DND-41 (cell line): ENCODE data around the gene RASL11B.
A peak's percentile ranks its signal among the peaks of the same experiment; 100 is the strongest.
"Not testable (repeated sequence)": the region's sequence is repeated elsewhere in the genome, so short reads cannot be mapped to it uniquely, and the experiment has no call there.

Source experiments
- ATAC-seq: fragments of 200-7000 bp; cut with Tn5 transposase; 3 replicates; pipeline ENCODE4 v1.9.1; 2021; ENCODE audit warnings: low read depth; ENCODE audit not compliant: insufficient read depth
- DNase-seq: peaks from one replicate; pipeline ENCODE4 v3.0.0-alpha.2; 2020
- H2AFZ ChIP-seq: 2 replicates; pipeline ENCODE4 v1.6.0; 2012; ENCODE audit warnings: low read depth, low read length
- H3K27ac ChIP-seq: 2 replicates; pipeline ENCODE4 v1.5.1; 2012; ENCODE audit warnings: low read length, inconsistent platforms
- H3K27me3 ChIP-seq: fragments of 200-600 bp; sonication (generic); 2 replicates; pipeline ENCODE4 v1.6.0; 2012; ENCODE audit warnings: low read length, mild to moderate bottlenecking, inconsistent platforms; ENCODE audit not compliant: insufficient read depth, poor library complexity
- H3K36me3 ChIP-seq: 2 replicates; pipeline ENCODE4 v1.5.1; 2012; ENCODE audit warnings: low read length, inconsistent platforms; ENCODE audit not compliant: insufficient read depth
- H3K4me1 ChIP-seq: 2 replicates; pipeline ENCODE4 v1.5.1; 2012; ENCODE audit warnings: mild to moderate bottlenecking, low read length; ENCODE audit not compliant: insufficient read depth
- H3K4me2 ChIP-seq: 2 replicates; pipeline ENCODE4 v1.6.0; 2012; ENCODE audit warnings: mild to moderate bottlenecking, moderate library complexity, low read length, inconsistent platforms; ENCODE audit not compliant: insufficient read depth
- H3K4me3 ChIP-seq, 2 experiments: fragments of 200-600 bp in 1 of 2; shearing (Covaris generic) in 1 of 2; 2 replicates each; pipeline ENCODE4 v1.5.1; 2012 to 2016; ENCODE audit warnings: inconsistent platforms in 2 of 2, low read length in 2 of 2, mild to moderate bottlenecking in 2 of 2, low read depth in 1 of 2, moderate library complexity in 1 of 2
- H3K79me2 ChIP-seq: 2 replicates; pipeline ENCODE4 v1.6.0; 2012; ENCODE audit warnings: low read length, inconsistent platforms; ENCODE audit not compliant: insufficient read depth
- H3K9ac ChIP-seq: 2 replicates; pipeline ENCODE4 v1.6.0; 2012; ENCODE audit warnings: low read depth, mild to moderate bottlenecking, inconsistent platforms, low read length, moderate library complexity
- H3K9me3 ChIP-seq: 2 replicates; pipeline ENCODE4 v1.5.1; 2012; ENCODE audit warnings: low read length, moderate library complexity, mild to moderate bottlenecking, inconsistent platforms; ENCODE audit not compliant: insufficient read depth, severe bottlenecking
- H4K20me1 ChIP-seq: 2 replicates; pipeline ENCODE4 v1.6.0; 2012; ENCODE audit warnings: low read length; ENCODE audit not compliant: insufficient read depth
- CTCF ChIP-seq: IDR thresholded peaks from 2 replicates; pipeline ENCODE4 v1.5.1; 2012; ENCODE audit warnings: borderline replicate concordance, low read length, moderate library complexity, mild to moderate bottlenecking; ENCODE audit not compliant: poor library complexity, severe bottlenecking; ENCODE audit errors: extremely low read depth
- EZH2 ChIP-seq: IDR thresholded peaks from 3 replicates; pipeline ENCODE4 v1.6.1; 2012; ENCODE audit warnings: borderline replicate concordance, low read depth, mild to moderate bottlenecking, moderate library complexity, low read length, inconsistent platforms; ENCODE audit not compliant: severe bottlenecking

RASL11B gene

GRCh38 chr4:52824603-52825459 lies 37.3 kb upstream of the RASL11B start:
- TF ChIP-seq CTCF (no peak), EZH2 (no peak)
- H3K27ac ChIP-seq: no peak overlapping the region
- no peak overlapping the region for H3K4me2 ChIP-seq
- H3K4me3 ChIP-seq: no peak overlapping the region
- no peaks in the 10 kb centered on the region for H4K20me1 ChIP-seq
- H3K36me3 ChIP-seq: no peaks in the 10 kb centered on the region
- H3K79me2 ChIP-seq: no peaks in the 10 kb centered on the region
- H3K9ac ChIP-seq: no peak overlapping the region
- H3K9me3 ChIP-seq: no peaks in the 10 kb centered on the region
- peaks cover 17% of the 10 kb centered on the region for H3K4me1 ChIP-seq
- no peaks in the 10 kb centered on the region for H3K27me3 ChIP-seq
- no peak overlapping the region for H2AFZ ChIP-seq
- ATAC-seq: peak; percentile 27
- DNase-seq: no peak

- H2AFZ ChIP-seq: no peak overlapping the region
- no peak overlapping the region for H3K4me2 ChIP-seq
- peak; percentile 95 for ATAC-seq
Measured at GRCh38 chr4:52825460-52826090, 36.5 kb upstream of the RASL11B start.

DNA sequence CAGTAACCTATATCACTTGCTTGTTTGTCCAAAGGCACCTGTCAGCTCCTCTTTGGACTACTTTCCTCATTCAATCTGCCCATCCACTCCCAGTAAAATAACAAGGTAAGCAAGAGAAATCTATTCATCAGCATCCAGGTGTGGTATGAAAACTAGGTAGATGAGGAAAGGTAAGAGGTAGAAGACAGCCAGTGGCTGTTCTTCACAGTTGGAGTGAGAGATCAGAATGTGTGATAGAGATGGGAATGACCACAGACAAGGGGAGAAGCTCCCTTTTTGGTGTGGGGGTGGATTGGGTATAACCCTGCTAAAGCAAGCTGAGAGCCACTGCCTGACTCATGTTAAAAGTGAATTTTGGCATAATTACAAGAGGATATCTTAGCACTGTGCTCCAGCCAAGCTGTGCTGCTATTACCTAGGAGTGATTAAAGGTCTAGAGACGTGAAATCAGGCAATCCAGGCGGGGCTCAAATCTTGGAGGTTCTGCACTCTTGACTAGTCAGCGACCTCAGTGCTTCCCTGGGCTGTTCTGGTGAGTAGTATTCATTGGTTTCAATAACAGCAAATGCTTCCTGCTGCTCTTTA lies 28.1 kb upstream of the RASL11B start:
- H3K4me2 ChIP-seq: no peak overlapping the region
- no peak for TF ChIP-seq CTCF
- H3K4me1 ChIP-seq: no peaks in the 10 kb centered on the region
- H3K9ac ChIP-seq: no peak overlapping the region
- H3K27me3 ChIP-seq: no peaks in the 10 kb centered on the region
- H3K36me3 ChIP-seq: no peaks in the 10 kb centered on the region
- no peak overlapping the region for H2AFZ ChIP-seq
- no peak overlapping the region for H3K4me3 ChIP-seq
- no peak overlapping the region for H3K27ac ChIP-seq
- H4K20me1 ChIP-seq: no peaks in the 10 kb centered on the region
- DNase-seq: no peak
- H3K9me3 ChIP-seq: no peaks in the 10 kb centered on the region
- H3K79me2 ChIP-seq: no peaks in the 10 kb centered on the region
- no peak for ATAC-seq

More at GRCh38 chr4:52825460-52826090, 36.5 kb upstream of the RASL11B start:
- Histone ChIP-seq H3K79me2 (no peaks in the 10 kb centered on the region), H3K27ac (no peak overlapping the region), H3K36me3 (no peaks in the 10 kb centered on the region), H3K9ac (no peak overlapping the region), H3K4me1 (peaks cover 17% of the 10 kb centered on the region), H3K4me3 (no peak overlapping the region), H3K9me3 (no peaks in the 10 kb centered on the region), H4K20me1 (no peaks in the 10 kb centered on the region), H3K27me3 (no peaks in the 10 kb centered on the region)
- TF ChIP-seq CTCF (no peak), EZH2 (no peak)
- DNase-seq: peak; percentile 77

DNA sequence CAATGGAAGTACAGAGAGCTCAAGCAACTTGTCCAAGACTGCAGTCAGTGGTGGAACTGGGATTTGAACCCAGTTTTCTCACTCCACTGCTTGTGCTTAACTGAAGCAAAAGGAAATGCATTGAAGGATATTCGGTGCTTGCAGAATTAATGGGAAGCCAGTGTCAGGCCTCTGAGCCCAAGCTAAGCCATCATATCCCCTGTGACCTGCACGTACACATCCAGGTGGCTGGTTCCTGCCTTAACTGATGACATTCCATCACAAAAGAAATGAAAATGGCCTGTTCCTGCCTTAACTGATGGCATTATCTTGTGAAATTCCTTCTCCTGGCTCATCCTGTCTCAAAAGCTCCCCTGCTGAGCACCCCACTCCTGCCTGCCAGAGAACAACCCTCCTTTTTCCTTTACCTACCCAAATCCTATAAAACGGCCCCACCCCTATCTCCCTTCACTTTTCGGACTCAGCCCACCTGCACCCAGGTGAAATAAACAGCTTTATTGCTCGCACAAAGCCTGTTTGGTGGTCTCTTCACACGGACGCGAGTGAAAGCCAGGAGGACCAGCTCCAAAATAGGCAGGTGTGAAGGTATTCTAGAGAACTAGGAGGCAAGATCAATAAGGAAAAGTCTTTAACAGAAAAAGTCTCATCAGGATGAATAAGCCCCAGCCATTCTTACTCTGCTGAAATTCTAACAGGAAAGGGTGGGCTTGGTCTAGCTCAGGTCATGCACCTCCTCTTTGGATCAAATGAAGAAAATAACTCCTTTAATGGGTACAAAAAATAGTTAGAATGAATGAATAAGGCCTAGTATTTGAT lies 27.3 kb upstream of the RASL11B start:
- H3K4me1 ChIP-seq, H3K79me2 ChIP-seq, H4K20me1 ChIP-seq, ATAC-seq, H3K27ac ChIP-seq, H3K27me3 ChIP-seq, H2AFZ ChIP-seq, H3K9ac ChIP-seq, H3K4me2 ChIP-seq, H3K9me3 ChIP-seq, H3K36me3 ChIP-seq, H3K4me3 ChIP-seq, DNase-seq: not testable (repeated sequence)
